Fibroblast of villous mesenchyme (primary cell): ENCODE measurements around the gene RNF181. TPM values are rescaled to one million over a fixed set of nuclear protein-coding genes. Genes with fewer than 3 reads are reported as not detected.
A peak's percentile ranks its signal among the peaks of the same experiment; 100 is the strongest.
"Not testable (repeated sequence)": the region's sequence is repeated elsewhere in the genome, so short reads cannot be mapped to it uniquely, and the experiment has no call there.

Experiments
- DNase-seq: peaks from one replicate; pipeline ENCODE4 v3.0.0-alpha.2; 2010; ENCODE audit warnings: low read depth
- H3K4me3 ChIP-seq: 2 replicates; pipeline ENCODE4 v1.5.1; 2011; ENCODE audit warnings: low read depth, mild to moderate bottlenecking, low read length
- CTCF ChIP-seq: IDR thresholded peaks from 2 replicates; pipeline ENCODE4 v1.5.1; 2012; ENCODE audit warnings: low read depth, mild to moderate bottlenecking, low read length; ENCODE audit not compliant: insufficient read depth
- total RNA-seq: library from RNA; depleted of rRNA; stranded (reverse); fragments of >200 nt; gene quantifications from 2 replicates; pipeline ENCODE4 v1.2.3, GENCODE V29; 2012

The RNF181 gene
- total RNA-seq, 1 donor = 130 TPM

GRCh38 chr2:85606116-85606455, 10.5 kb downstream of the RNF181 start:
- no peak for DNase-seq
- no peak for TF ChIP-seq CTCF
- H3K4me3 ChIP-seq = peak overlapping the region; percentile 5

DNA sequence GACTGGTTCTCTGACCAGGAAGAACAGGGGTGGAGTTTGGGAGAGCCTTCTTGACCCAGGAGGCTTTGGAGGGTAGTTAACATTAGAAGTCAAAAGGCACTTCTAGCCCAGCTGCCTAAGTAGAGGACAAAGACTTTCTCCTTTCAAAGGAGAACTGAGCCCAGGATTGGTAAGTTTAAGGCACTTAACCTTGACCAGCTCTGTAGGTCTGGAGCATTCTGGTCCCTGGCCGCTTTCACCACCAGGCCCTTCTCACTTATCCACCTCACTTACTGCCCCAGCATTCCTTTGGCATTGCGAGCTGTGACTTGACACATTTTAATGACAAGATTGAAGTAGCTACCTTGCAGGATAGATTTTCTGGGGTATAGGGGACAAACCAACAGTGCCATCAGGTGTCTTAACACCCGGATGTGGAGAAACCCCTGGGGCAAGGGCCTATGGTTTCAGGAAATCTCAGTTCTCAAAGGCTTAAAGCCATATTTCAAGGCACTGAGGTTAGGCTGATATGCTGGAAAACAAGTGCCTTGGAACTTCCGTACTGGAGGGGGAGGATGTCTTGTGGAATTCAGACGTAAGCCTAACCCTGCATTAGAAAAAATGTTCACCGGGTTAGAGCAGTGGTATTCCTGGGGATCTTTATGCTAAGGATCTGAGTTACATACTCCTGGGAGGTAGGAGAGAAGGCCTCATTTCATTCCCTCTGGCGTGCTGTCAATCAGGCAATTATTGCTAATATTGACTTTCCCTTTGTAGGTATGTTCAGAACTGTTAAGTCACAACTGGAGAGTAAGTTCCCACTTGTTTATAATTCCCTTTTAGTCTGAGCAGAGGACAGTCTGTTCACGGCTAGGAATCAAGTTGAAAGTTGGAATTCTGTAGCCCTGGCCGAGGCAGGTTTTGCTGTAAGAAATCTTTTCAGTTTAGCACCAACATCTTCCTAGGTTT, 12.0 kb downstream of the RNF181 start:
- no peak overlapping the region for H3K4me3 ChIP-seq
- DNase-seq = no peak
- no peak for TF ChIP-seq CTCF

DNA sequence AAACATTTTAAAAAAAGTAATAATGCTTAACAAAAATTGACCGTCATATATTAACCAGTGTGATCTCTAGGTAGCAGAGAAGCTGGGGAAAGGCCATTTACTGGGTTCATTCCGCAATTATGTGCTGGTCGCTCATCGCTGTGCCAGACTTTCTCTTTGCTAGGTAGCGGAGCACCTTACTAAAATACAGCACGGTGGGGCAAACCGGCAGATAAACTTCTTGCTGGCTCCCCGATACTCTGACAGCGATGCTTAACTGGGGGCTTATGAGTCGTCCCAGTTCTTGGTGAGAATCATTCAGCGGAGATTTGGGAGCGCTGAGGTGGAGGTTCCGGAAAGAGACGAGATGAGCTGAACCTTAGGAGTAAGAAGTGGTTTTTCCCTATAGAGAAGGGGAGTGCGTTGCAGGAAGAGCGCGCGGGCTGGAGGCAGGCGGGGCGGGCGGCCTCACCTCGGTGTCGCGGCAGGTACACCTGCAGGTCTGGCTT, 15.7 kb downstream of the RNF181 start:
- no peak for TF ChIP-seq CTCF
- DNase-seq = no peak
- H3K4me3 ChIP-seq = peak overlapping the region; percentile 81

GRCh38 chr2:85611705-85612587, 16.4 kb downstream of the RNF181 start, which contains the start of gene C2orf68:
Gene C2orf68, minus strand, starts transcription at chr2:85612066. Its CDS starts 82 bp downstream, at chr2:85611984.
- DNase-seq = peak; percentile 87
- peak within 1 kb of the TSS; percentile 81 for H3K4me3 ChIP-seq
- no peak for TF ChIP-seq CTCF

DNA sequence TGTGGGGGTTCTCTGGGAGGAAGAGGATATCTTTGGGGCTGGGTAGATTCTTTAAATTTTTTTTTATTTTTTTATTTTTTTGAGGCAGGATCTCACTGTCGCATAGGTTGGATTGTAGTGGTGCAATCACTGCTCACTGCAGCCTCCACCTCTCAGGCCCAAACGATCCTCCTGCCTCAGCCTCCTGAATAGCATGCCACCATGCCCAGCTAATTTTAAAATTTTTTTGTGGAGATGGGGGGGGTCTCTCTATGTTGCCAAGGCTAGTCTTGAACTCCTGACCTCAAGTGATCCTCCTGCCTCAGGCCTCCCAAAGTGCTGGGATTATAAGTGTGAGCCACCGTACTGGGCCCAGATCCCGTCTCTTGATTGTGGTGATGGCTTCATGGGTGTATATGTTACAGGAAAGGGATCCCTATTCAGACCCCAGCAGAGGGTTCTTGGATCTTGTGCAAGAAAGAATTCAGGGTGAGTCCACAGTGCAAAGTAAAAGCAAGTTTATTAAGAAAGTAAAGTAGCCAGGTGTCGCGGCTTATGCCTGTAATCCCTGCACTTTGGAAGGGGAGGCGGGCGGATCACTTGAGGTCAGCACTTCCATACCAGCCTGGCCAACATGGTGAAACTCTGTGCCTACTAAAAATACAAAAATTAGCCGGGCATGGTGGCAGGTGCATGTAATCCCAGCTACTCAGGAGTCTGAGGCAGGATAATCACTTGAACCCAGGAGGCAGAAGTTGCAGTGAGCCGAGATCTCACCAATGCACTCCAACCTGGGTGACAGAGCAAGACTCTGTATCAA, 18.4 kb downstream of the RNF181 start:
- no peak overlapping the region for H3K4me3 ChIP-seq
- TF ChIP-seq CTCF = no peak
- DNase-seq = no peak

GRCh38 chr2:85614757-85615156, 19.2 kb downstream of the RNF181 start:
- not testable (repeated sequence) for DNase-seq

More at GRCh38 chr2:85614757-85615156, 19.2 kb downstream of the RNF181 start:
- not testable (repeated sequence) for H3K4me3 ChIP-seq
